ENCODE results near the gene DIAPH1.

GRCh38 chr5:141605523-141606277 lies 13.1 kb downstream of the DIAPH1 start:
- no peak for TF ChIP-seq CTCF (IDR thresholded peaks at IDR 0.05)
- no peak for TF ChIP-seq POLR2A (IDR thresholded peaks at IDR 0.05)
